IMR-90 (cell line): ENCODE measurements around the gene RAB30. TPM values are rescaled to one million over a fixed set of nuclear protein-coding genes. Genes with fewer than 3 reads are reported as not detected.

Source experiments
- ATAC-seq: fragments of 200-7000 bp; cut with Tn5 transposase; 2 replicates; pipeline ENCODE4 v1.9.1; 2020; ENCODE audit warnings: low read depth, mild to moderate bottlenecking, moderate library complexity
- BruUV-seq: library from RNA; stranded (reverse); fragments of 400-500 nt; replicated peaks from 2 replicates; lab custom pipeline; 2021; lab: Mats Ljungman, UMichigan
- CTCF ChIA-PET: fragments of 300-600 bp; formaldehyde crosslinking; extraction: SDS; loops from one replicate; lab custom pipeline; 2021; ENCODE audit warnings: antibody characterized with exemption; lab: Yijun Ruan, JAX
- POLR2A ChIA-PET: fragments of 300-600 bp; sonication (Branson Sonifier 250); formaldehyde crosslinking; loops from one replicate; lab custom pipeline; 2022; ENCODE audit warnings: antibody characterized with exemption; ENCODE audit not compliant: unreplicated experiment; lab: Charles Lee
- DNase-seq: peaks from one replicate; pipeline ENCODE4 v3.0.0; 2013
- H2AFZ ChIP-seq: replicated peaks from 2 replicates; pipeline ENCODE3; 2013; ENCODE audit warnings: low read length, mild to moderate bottlenecking; ENCODE audit not compliant: poor library complexity
- H2AK5ac ChIP-seq: 2 replicates; pipeline ENCODE4 v1.6.1; 2013; ENCODE audit warnings: low read depth, low read length, inconsistent platforms
- H2AK9ac ChIP-seq: replicated peaks from 2 replicates; pipeline ENCODE3; 2013; ENCODE audit warnings: mild to moderate bottlenecking, low read depth, low read length, moderate library complexity; ENCODE audit not compliant: poor library complexity
- H2BK120ac ChIP-seq: 2 replicates; pipeline ENCODE4 v1.6.1; 2013; ENCODE audit warnings: low read depth, low read length, inconsistent platforms
- H2BK15ac ChIP-seq: 3 replicates; pipeline ENCODE4 v1.6.1; 2013; ENCODE audit warnings: low read depth, low read length, inconsistent platforms
- H2BK20ac ChIP-seq: 2 replicates; pipeline ENCODE4 v1.6.1; 2013; ENCODE audit warnings: low read depth, mild to moderate bottlenecking, inconsistent platforms, low read length, moderate library complexity
- H2BK5ac ChIP-seq: 2 replicates; pipeline ENCODE4 v1.6.1; 2013; ENCODE audit warnings: mild to moderate bottlenecking, low read depth, low read length, inconsistent platforms; ENCODE audit not compliant: poor library complexity, severe bottlenecking
- H3K14ac ChIP-seq: replicated peaks from 2 replicates; pipeline ENCODE4 v1.6.1; 2013; ENCODE audit warnings: low read depth, low read length, inconsistent platforms
- H3K18ac ChIP-seq: 2 replicates; pipeline ENCODE4 v1.6.1; 2013; ENCODE audit warnings: low read depth, low read length, control low read depth
- H3K23ac ChIP-seq: 2 replicates; pipeline ENCODE4 v1.6.1; 2013; ENCODE audit warnings: low read depth, low read length, inconsistent platforms
- H3K27ac ChIP-seq: 2 replicates; pipeline ENCODE4 v1.5.1; 2013; ENCODE audit warnings: mild to moderate bottlenecking, control low read depth, low read length; ENCODE audit not compliant: insufficient read depth
- H3K27me3 ChIP-seq: 2 replicates; pipeline ENCODE4 v1.6.1; 2013; ENCODE audit warnings: low read length; ENCODE audit not compliant: control insufficient read depth, insufficient read depth
- H3K36me3 ChIP-seq: 2 replicates; pipeline ENCODE4 v1.6.1; 2013; ENCODE audit warnings: low read length, mixed read lengths; ENCODE audit not compliant: control insufficient read depth, insufficient read depth
- H3K4ac ChIP-seq: 2 replicates; pipeline ENCODE4 v1.6.1; 2013; ENCODE audit warnings: low read depth, low read length, inconsistent platforms
- H3K4me1 ChIP-seq: 2 replicates; pipeline ENCODE4 v1.6.1; 2013; ENCODE audit warnings: low read length, mixed read lengths; ENCODE audit not compliant: control insufficient read depth, insufficient read depth
- H3K4me2 ChIP-seq: 2 replicates; pipeline ENCODE4 v1.6.1; 2013; ENCODE audit warnings: low read depth, mild to moderate bottlenecking, control low read depth, low read length, moderate library complexity
- H3K4me3 ChIP-seq: 2 replicates; pipeline ENCODE4 v1.5.1; 2013; ENCODE audit warnings: low read depth, mild to moderate bottlenecking, control low read depth, low read length, moderate library complexity; ENCODE audit not compliant: insufficient read depth
- H3K56ac ChIP-seq: 2 replicates; pipeline ENCODE4 v1.6.1; 2013; ENCODE audit warnings: low read length, inconsistent platforms; ENCODE audit not compliant: insufficient read depth; ENCODE audit errors: extremely low read depth
- H3K79me1 ChIP-seq, 2 experiments: 2 replicates each; pipeline ENCODE4 v1.6.1; 2013; ENCODE audit warnings: low read length in 2 of 2, inconsistent platforms in 1 of 2, low read depth in 1 of 2
- H3K9ac ChIP-seq: 2 replicates; pipeline ENCODE4 v1.6.1; 2013; ENCODE audit warnings: low read depth, low read length, control low read depth
- H3K9me1 ChIP-seq: 2 replicates; pipeline ENCODE4 v1.6.1; 2013; ENCODE audit warnings: low read length, inconsistent platforms; ENCODE audit not compliant: insufficient read depth
- H3K9me3 ChIP-seq: 2 replicates; pipeline ENCODE4 v1.6.1; 2013; ENCODE audit warnings: low read length; ENCODE audit not compliant: control insufficient read depth, insufficient read depth
- H4K20me1 ChIP-seq: 2 replicates; pipeline ENCODE4 v1.6.1; 2013; ENCODE audit warnings: low read length, inconsistent platforms; ENCODE audit not compliant: insufficient read depth
- H4K5ac ChIP-seq: 2 replicates; pipeline ENCODE4 v1.6.1; 2013; ENCODE audit warnings: mild to moderate bottlenecking, low read depth, low read length, control low read depth
- H4K8ac ChIP-seq, 2 experiments: 2 replicates each; pipeline ENCODE4 v1.6.1; 2013; ENCODE audit warnings: low read depth in 2 of 2, low read length in 2 of 2, control low read depth in 1 of 2, inconsistent platforms in 1 of 2
- H4K91ac ChIP-seq: 2 replicates; pipeline ENCODE4 v1.6.1; 2013; ENCODE audit warnings: low read depth, low read length, inconsistent platforms; ENCODE audit not compliant: insufficient read depth
- BHLHE40 ChIP-seq: fragments of 150-350 bp; IDR thresholded peaks from 2 replicates; pipeline ENCODE4 v1.6.1; 2016; ENCODE audit warnings: mild to moderate bottlenecking, low read depth, low read length
- CEBPB ChIP-seq: IDR thresholded peaks from 2 replicates; pipeline ENCODE4 v1.6.1; 2012; ENCODE audit warnings: low read depth, low read length, improper control_type of control experiment
- CHD1 ChIP-seq: IDR thresholded peaks from 2 replicates; pipeline ENCODE4 v1.6.1; 2012; ENCODE audit warnings: low read depth, low read length, improper control_type of control experiment
- CTCF ChIP-seq: conservative IDR thresholded peaks from 2 replicates; pipeline ENCODE4 v1.5.1; 2012; ENCODE audit warnings: mild to moderate bottlenecking, low read depth, low read length, improper control_type of control experiment
- ELK1 ChIP-seq: fragments of 150-350 bp; IDR thresholded peaks from 2 replicates; pipeline ENCODE4 v1.6.1; 2016; ENCODE audit warnings: low read depth, mild to moderate bottlenecking, low read length, moderate library complexity, borderline replicate concordance
- FOS ChIP-seq: fragments of 150-350 bp; IDR thresholded peaks from 2 replicates; pipeline ENCODE4 v1.6.1; 2016; ENCODE audit warnings: low read depth, low read length
- MAZ ChIP-seq: IDR thresholded peaks from 2 replicates; pipeline ENCODE4 v1.6.1; 2012; ENCODE audit warnings: low read depth, mild to moderate bottlenecking, low read length, improper control_type of control experiment, moderate library complexity, borderline replicate concordance
- MXI1 ChIP-seq: IDR thresholded peaks from 2 replicates; pipeline ENCODE4 v1.6.1; 2012; ENCODE audit warnings: low read depth, mild to moderate bottlenecking, low read length, moderate library complexity, borderline replicate concordance
- NFE2L2 ChIP-seq: fragments of 150-350 bp; IDR thresholded peaks from 2 replicates; pipeline ENCODE4 v1.6.1; 2016; ENCODE audit warnings: low read depth, mild to moderate bottlenecking, low read length
- POLR2A ChIP-seq: IDR thresholded peaks from 2 replicates; pipeline ENCODE4 v1.6.1; 2012; ENCODE audit warnings: mild to moderate bottlenecking, low read depth, low read length
- RAD21 ChIP-seq: IDR thresholded peaks from 2 replicates; pipeline ENCODE4 v1.6.1; 2012; ENCODE audit warnings: low read length, improper control_type of control experiment
- RCOR1 ChIP-seq: IDR thresholded peaks from 2 replicates; pipeline ENCODE4 v1.6.1; 2012; ENCODE audit warnings: mild to moderate bottlenecking, low read length, improper control_type of control experiment; ENCODE audit not compliant: insufficient replicate concordance
- RFX5 ChIP-seq: IDR thresholded peaks from 2 replicates; pipeline ENCODE4 v1.8.0; 2012; ENCODE audit warnings: low read depth, mild to moderate bottlenecking, low read length, moderate library complexity
- SMC3 ChIP-seq: fragments of 150-350 bp; IDR thresholded peaks from 2 replicates; pipeline ENCODE4 v1.6.1; 2016; ENCODE audit warnings: low read depth, mild to moderate bottlenecking, antibody characterized with exemption, low read length, moderate library complexity
- USF2 ChIP-seq: fragments of 150-350 bp; IDR thresholded peaks from 2 replicates; pipeline ENCODE4 v1.6.1; 2017; ENCODE audit warnings: mild to moderate bottlenecking, antibody characterized with exemption, low read length, low read depth
- WGBS, 2 experiments: methylation state at CpG; one replicate each; pipeline versions ENCODE4 v1.1.5 to v1.1.7; 2013; ENCODE audit warnings: missing lambda C conversion rate in 2 of 2; ENCODE audit not compliant: insufficient read length in 1 of 2; ENCODE audit errors: extremely low coverage in 2 of 2; 5-methylcytosine and 5-hydroxymethylcytosine counted together
- dilution Hi-C: fragments of 300-500 bp; cut with HindIII; formaldehyde crosslinking; loops from one replicate; pipeline ENCODE4 v1.14.3; 2018; ENCODE audit warnings: low sequenced_read_pairs; ENCODE audit not compliant: unreplicated experiment
- in situ Hi-C: fragments of 300-500 bp; cut with MboI; formaldehyde crosslinking; loops from 3 replicates; pipeline ENCODE4 v1.14.3; 2019; ENCODE audit warnings: low sequenced_read_pairs, inconsistent platforms, mixed read lengths
- intact Hi-C: fragments of 100-400 bp; cut with micrococcal nuclease; formaldehyde crosslinking; loops from 2 replicates; pipeline ENCODE4 v1.10.0; 2022
- polyA plus RNA-seq, 3 experiments: library from polyadenylated mRNA; depleted of rRNA; stranded (reverse); fragments of >200 nt; gene quantifications; 2 replicates each; pipeline ENCODE4 v1.2.3, GENCODE V29; 2012; ENCODE audit warnings: low replicate concordance in 1 of 3
- total RNA-seq: library from RNA; depleted of rRNA; stranded (reverse); fragments of >200 nt; gene quantifications from 2 replicates; pipeline ENCODE4 v1.2.3, GENCODE V29; 2012

RAB30 gene
- total and polyA plus RNA-seq, 2 of the 4 experiments (the other 2 are of a cell fraction), result 7.2 to 25.6 TPM

- no peak overlapping the region for H3K4me2 ChIP-seq
- peaks cover 7 to 8% of the 10 kb centered on the region in 2 experiments; a peak in 1 of 4 replicates for H3K79me1 ChIP-seq
- no peaks in the 10 kb centered on the region for H3K27me3 ChIP-seq
- no peak overlapping the region for H3K4me3 ChIP-seq
- no peaks in the 10 kb centered on the region for H3K9me3 ChIP-seq
- DNase-seq (no peak), ATAC-seq (no peak)
- H2BK20ac ChIP-seq, result no peak overlapping the region
- H2BK5ac ChIP-seq, result no peak overlapping the region
- ChIA-PET POLR2A (no interaction called here), CTCF (no interaction called here)
- dilution Hi-C loops (no loop called here), in situ Hi-C loops (no loop called here), intact Hi-C loops (no loop called here)
- H3K27ac ChIP-seq, result no peak overlapping the region
- no peak overlapping the region for H2BK15ac ChIP-seq
- H3K18ac ChIP-seq, result no peak overlapping the region
- no peaks in the 10 kb centered on the region for H3K36me3 ChIP-seq
- H2BK120ac ChIP-seq, result no peak overlapping the region
- no peak overlapping the region for H3K56ac ChIP-seq
- no peaks in the 10 kb centered on the region for H4K20me1 ChIP-seq
- H2AK5ac ChIP-seq, result no peak overlapping the region
- no peaks in the 10 kb centered on the region for H3K4me1 ChIP-seq
- no peak overlapping the region for H4K8ac ChIP-seq
- no peak overlapping the region for H2AFZ ChIP-seq
- H2AK9ac ChIP-seq, result no peak overlapping the region
- H3K4ac ChIP-seq, result no peak overlapping the region
- BruUV-seq, result no TSS peak
- WGBS, 2 experiments, result no CpG with 5 or more reads among the region's 5 CpGs
- no peak overlapping the region for H4K91ac ChIP-seq
- H3K23ac ChIP-seq, result no peak overlapping the region
- no peak overlapping the region for H4K5ac ChIP-seq
- no peak overlapping the region for H3K14ac ChIP-seq
- TF ChIP-seq NFE2L2 (no peak), BHLHE40 (no peak), RCOR1 (no peak), MAZ (no peak), POLR2A (no peak), MXI1 (no peak), CHD1 (no peak), SMC3 (no peak), ELK1 (no peak), RAD21 (no peak), CEBPB (no peak), USF2 (no peak), CTCF (no peak), RFX5 (no peak), FOS (no peak)
- H3K9ac ChIP-seq, result no peak overlapping the region
- H3K9me1 ChIP-seq, result no peaks in the 10 kb centered on the region; the same call in 1 of the 2 replicates
Measured at GRCh38 chr11:83027289-83027688, 44.4 kb downstream of the RAB30 start.
